A673 (cell line): ENCODE data around the gene CCDC170. TPM values are rescaled to one million over a fixed set of nuclear protein-coding genes. Genes with fewer than 3 reads are reported as not detected.

Source experiments
- BruUV-seq: library from RNA; stranded (reverse); fragments of 400-500 nt; replicated peaks from 2 replicates; lab custom pipeline; 2021; lab: Mats Ljungman, UMichigan
- CTCF ChIA-PET: fragments of 300-600 bp; sonication (Branson Sonifier 250); formaldehyde crosslinking; loops from one replicate; lab custom pipeline; 2022; ENCODE audit warnings: antibody characterized with exemption; lab: Charles Lee
- POLR2A ChIA-PET: fragments of 300-600 bp; sonication (Branson Sonifier 250); formaldehyde crosslinking; loops from one replicate; lab custom pipeline; 2022; ENCODE audit warnings: antibody characterized with exemption; ENCODE audit not compliant: low non-redundant PET; lab: Charles Lee
- DNase-seq: peaks from one replicate; pipeline ENCODE4 v3.0.0-alpha.2; 2015; ENCODE audit warnings: low spot score
- H3K27ac ChIP-seq: fragments of 200-600 bp; sonication (generic); 2 replicates; pipeline ENCODE4 v1.5.1; 2016; ENCODE audit warnings: mixed run types, low read depth, mild to moderate bottlenecking, mixed read lengths, antibody characterized with exemption, low read length; ENCODE audit not compliant: poor library complexity, severe bottlenecking
- H3K27me3 ChIP-seq: fragments of 200-600 bp; sonication (generic); replicated peaks from 2 replicates; pipeline ENCODE4 v1.6.1; 2017; ENCODE audit warnings: mixed run types, low read depth, mild to moderate bottlenecking, mixed read lengths, antibody characterized with exemption, low read length; ENCODE audit not compliant: insufficient read depth, poor library complexity
- H3K36me3 ChIP-seq: fragments of 200-600 bp; sonication (generic); 2 replicates; pipeline ENCODE4 v1.6.1; 2016; ENCODE audit warnings: mixed run types, mild to moderate bottlenecking, mixed read lengths, antibody characterized with exemption, low read length; ENCODE audit not compliant: insufficient read depth, poor library complexity, severe bottlenecking
- H3K4me1 ChIP-seq: fragments of 200-600 bp; sonication (generic); 2 replicates; pipeline ENCODE4 v1.6.1; 2017; ENCODE audit warnings: mixed run types, mild to moderate bottlenecking, mixed read lengths, antibody characterized with exemption, low read length; ENCODE audit not compliant: insufficient read depth, poor library complexity, severe bottlenecking
- H3K4me3 ChIP-seq: fragments of 200-600 bp; sonication (generic); 2 replicates; pipeline ENCODE4 v1.5.1; 2016; ENCODE audit warnings: low read depth, mixed run types, mild to moderate bottlenecking, mixed read lengths, low read length; ENCODE audit not compliant: poor library complexity, severe bottlenecking
- H3K9me3 ChIP-seq: fragments of 200-600 bp; sonication (generic); 2 replicates; pipeline ENCODE4 v1.6.1; 2016; ENCODE audit warnings: mixed run types, low read depth, mild to moderate bottlenecking, mixed read lengths, antibody characterized with exemption, low read length; ENCODE audit not compliant: poor library complexity, severe bottlenecking
- CTCF ChIP-seq: fragments of 300-800, 200-600 bp; sonication (generic); conservative IDR thresholded peaks from 2 replicates; pipeline ENCODE4 v1.5.1; 2017; ENCODE audit warnings: low read depth, mild to moderate bottlenecking, antibody characterized with exemption, low read length, moderate library complexity, mixed read lengths
- EZH2 ChIP-seq: fragments of 200-600 bp; sonication (generic); IDR thresholded peaks from 2 replicates; pipeline ENCODE4 v1.6.1; 2017; ENCODE audit warnings: borderline replicate concordance, low read depth, mild to moderate bottlenecking, mixed read lengths, antibody characterized with exemption, low read length; ENCODE audit not compliant: poor library complexity, severe bottlenecking
- intact Hi-C: fragments of 100-400 bp; cut with micrococcal nuclease; formaldehyde crosslinking; loops from one replicate; pipeline ENCODE4 v1.10.0; 2022; ENCODE audit not compliant: unreplicated experiment
- total RNA-seq: library from RNA; stranded (reverse); gene quantifications from 2 replicates; pipeline ENCODE4 v1.2.3, GENCODE V29; 2021

CCDC170 gene
- total RNA-seq, 1 experiment from 2014 or later = 0.17 TPM

DNA sequence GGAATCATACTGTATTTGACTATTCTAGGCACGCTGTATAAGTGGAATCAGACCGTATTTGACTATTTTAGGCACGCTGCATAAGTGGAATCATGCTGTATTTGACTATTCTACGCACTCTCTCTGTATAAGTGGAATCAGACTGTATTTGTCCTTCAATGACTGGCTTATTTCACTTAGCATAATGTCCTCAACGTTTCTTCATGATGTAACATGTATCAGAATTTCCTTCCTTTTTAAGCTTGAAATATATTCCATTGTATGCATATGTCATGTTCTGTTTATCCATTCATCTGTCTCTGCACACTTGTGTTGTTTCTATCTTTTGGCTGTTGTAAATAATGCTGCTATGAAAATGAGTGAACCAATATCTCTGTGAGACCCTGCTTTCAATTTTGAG is 5.7 kb downstream of the CCDC170 start:
- BruUV-seq = no TSS peak
- peaks cover 17% of the 10 kb centered on the region for H3K27me3 ChIP-seq
- H3K9me3 ChIP-seq = no peaks in the 10 kb centered on the region
- no peak overlapping the region for H3K27ac ChIP-seq
- intact Hi-C loops = no loop called here
- POLR2A ChIA-PET = no interaction called here
- DNase-seq = no peak
- peaks cover 17% of the 10 kb centered on the region for H3K4me1 ChIP-seq
- TF ChIP-seq CTCF = no peak
- TF ChIP-seq EZH2 = no peak
- H3K4me3 ChIP-seq = no peak overlapping the region
- no peaks in the 10 kb centered on the region for H3K36me3 ChIP-seq
- CTCF ChIA-PET = no interaction called here

GRCh38 chr6:151501511-151502136 is 7.8 kb downstream of the CCDC170 start:
- H3K27me3 ChIP-seq = no peaks in the 10 kb centered on the region
- ChIA-PET POLR2A (no interaction called here), CTCF (no interaction called here)
- H3K9me3 ChIP-seq = no peaks in the 10 kb centered on the region
- H3K36me3 ChIP-seq = no peaks in the 10 kb centered on the region
- BruUV-seq = no TSS peak
- no peak for DNase-seq
- no peak overlapping the region for H3K27ac ChIP-seq
- H3K4me1 ChIP-seq = peaks cover 17% of the 10 kb centered on the region
- H3K4me3 ChIP-seq = no peak overlapping the region
- TF ChIP-seq EZH2 = no peak
- no peak for TF ChIP-seq CTCF
- intact Hi-C loops = no loop called here

GRCh38 chr6:151502499-151502898 is 8.7 kb downstream of the CCDC170 start:
- DNase-seq = peak; percentile 45
- no peaks in the 10 kb centered on the region for H3K9me3 ChIP-seq
- TF ChIP-seq EZH2 (no peak), CTCF (no peak)
- ChIA-PET CTCF (no interaction called here), POLR2A (no interaction called here)
- intact Hi-C loops = no loop called here
- no peaks in the 10 kb centered on the region for H3K27me3 ChIP-seq
- H3K27ac ChIP-seq = no peak overlapping the region
- BruUV-seq = no TSS peak
- H3K4me3 ChIP-seq = no peak overlapping the region
- peaks cover 17% of the 10 kb centered on the region for H3K4me1 ChIP-seq
- H3K36me3 ChIP-seq = no peaks in the 10 kb centered on the region
